Endodermal cell (in vitro differentiated cells): ENCODE results near the gene ODF4. TPM values are rescaled to one million over a fixed set of nuclear protein-coding genes. Genes with fewer than 3 reads are reported as not detected.

ENCODE experiments used
- DNase-seq: peaks from one replicate; pipeline ENCODE4 v3.0.0-alpha.2; 2017
- H3K27ac ChIP-seq: 2 replicates; pipeline ENCODE4 v1.5.1; 2013; ENCODE audit warnings: mild to moderate bottlenecking, low read depth, low read length, moderate library complexity
- H3K27me3 ChIP-seq: 2 replicates; pipeline ENCODE4 v1.6.1; 2013; ENCODE audit warnings: mild to moderate bottlenecking, low read length, moderate library complexity; ENCODE audit not compliant: insufficient read depth, control insufficient read depth, poor library complexity, severe bottlenecking
- H3K36me3 ChIP-seq: 2 replicates; pipeline ENCODE4 v1.7.0; 2013; ENCODE audit warnings: mild to moderate bottlenecking, low read length, moderate library complexity; ENCODE audit not compliant: control insufficient read depth, insufficient read depth
- H3K4me1 ChIP-seq: one replicate; pipeline ENCODE4 v1.7.0; 2013; ENCODE audit warnings: low read length; ENCODE audit not compliant: control insufficient read depth, insufficient read depth
- H3K4me3 ChIP-seq: 2 replicates; pipeline ENCODE4 v1.5.1; 2013; ENCODE audit warnings: mild to moderate bottlenecking, low read length, moderate library complexity
- H3K9ac ChIP-seq: 2 replicates; pipeline ENCODE4 v1.6.1; 2013; ENCODE audit warnings: mild to moderate bottlenecking, low read length, moderate library complexity; ENCODE audit not compliant: poor library complexity, severe bottlenecking; ENCODE audit errors: extremely low read depth
- H3K9me3 ChIP-seq: 2 replicates; pipeline ENCODE4 v1.6.1; 2013; ENCODE audit warnings: mild to moderate bottlenecking, low read length, moderate library complexity; ENCODE audit not compliant: control insufficient read depth
- H3K27ac Mint-ChIP-seq: 2 replicates; pipeline ENCODE4 v1.8.0; 2020; ENCODE audit warnings: mixed read lengths
- H3K27me3 Mint-ChIP-seq: 2 replicates; pipeline ENCODE4 v1.8.0; 2021; ENCODE audit warnings: mild to moderate bottlenecking, mixed read lengths; ENCODE audit not compliant: insufficient read depth
- H3K36me3 Mint-ChIP-seq: 2 replicates; pipeline ENCODE4 v1.8.0; 2020; ENCODE audit warnings: low read depth, mixed read lengths
- H3K4me1 Mint-ChIP-seq: 2 replicates; pipeline ENCODE4 v1.8.0; 2020; ENCODE audit warnings: mixed read lengths
- H3K4me3 Mint-ChIP-seq: 2 replicates; pipeline ENCODE4 v1.8.0; 2020; ENCODE audit warnings: mild to moderate bottlenecking, moderate library complexity, mixed read lengths
- H3K9me3 Mint-ChIP-seq: 2 replicates; pipeline ENCODE4 v1.8.0; 2020; ENCODE audit warnings: mild to moderate bottlenecking, mixed read lengths
- WGBS, 2 experiments: methylation state at CpG; one replicate each; pipeline versions ENCODE4 v1.1.5 to v1.1.7; 2013; ENCODE audit warnings: missing lambda C conversion rate in 2 of 2, mixed read lengths in 1 of 2; ENCODE audit not compliant: insufficient coverage in 1 of 2, insufficient read length in 1 of 2; 5-methylcytosine and 5-hydroxymethylcytosine counted together
- total RNA-seq, 2 donors: library from RNA; stranded (reverse); fragmentation: NEBNext Ultra II Directional in 1 of 2; extraction: Animal tissue kit (Norgen Biotek cat#: 25700) in 1 of 2; gene quantifications; 2 replicates in 1 of 2; 3 replicates in 1 of 2; pipeline ENCODE4 v1.2.1, GENCODE V29; 2021
- TF ChIP-seq, protein P1 (sequence below): fragments of 200-600 bp; sonication (generic); conservative IDR thresholded peaks from 2 replicates; pipeline ENCODE4 v1.5.0; 2021; ENCODE audit warnings: antibody characterized with exemption, mild to moderate bottlenecking

ODF4 gene
- total RNA-seq, 2 donors from 2014 or later, result not detected

- no peak overlapping the region for H3K27ac Mint-ChIP-seq
- H3K27me3 Mint-ChIP-seq, result peaks cover 8% of the 10 kb centered on the region
- H3K9me3 ChIP-seq, result no peaks in the 10 kb centered on the region
- no peak overlapping the region for H3K9ac ChIP-seq
- DNase-seq, result peak; percentile 88
- 0 to 5% methylated on average over 3 to 6 of the region's 8 CpGs for WGBS, 2 experiments
- TF ChIP-seq, protein P1, sequence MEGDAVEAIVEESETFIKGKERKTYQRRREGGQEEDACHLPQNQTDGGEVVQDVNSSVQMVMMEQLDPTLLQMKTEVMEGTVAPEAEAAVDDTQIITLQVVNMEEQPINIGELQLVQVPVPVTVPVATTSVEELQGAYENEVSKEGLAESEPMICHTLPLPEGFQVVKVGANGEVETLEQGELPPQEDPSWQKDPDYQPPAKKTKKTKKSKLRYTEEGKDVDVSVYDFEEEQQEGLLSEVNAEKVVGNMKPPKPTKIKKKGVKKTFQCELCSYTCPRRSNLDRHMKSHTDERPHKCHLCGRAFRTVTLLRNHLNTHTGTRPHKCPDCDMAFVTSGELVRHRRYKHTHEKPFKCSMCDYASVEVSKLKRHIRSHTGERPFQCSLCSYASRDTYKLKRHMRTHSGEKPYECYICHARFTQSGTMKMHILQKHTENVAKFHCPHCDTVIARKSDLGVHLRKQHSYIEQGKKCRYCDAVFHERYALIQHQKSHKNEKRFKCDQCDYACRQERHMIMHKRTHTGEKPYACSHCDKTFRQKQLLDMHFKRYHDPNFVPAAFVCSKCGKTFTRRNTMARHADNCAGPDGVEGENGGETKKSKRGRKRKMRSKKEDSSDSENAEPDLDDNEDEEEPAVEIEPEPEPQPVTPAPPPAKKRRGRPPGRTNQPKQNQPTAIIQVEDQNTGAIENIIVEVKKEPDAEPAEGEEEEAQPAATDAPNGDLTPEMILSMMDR, result peak; percentile 85
- H3K27me3 ChIP-seq, result no peaks in the 10 kb centered on the region
- H3K4me1 ChIP-seq, result no peaks in the 10 kb centered on the region
- no peak overlapping the region for H3K4me3 ChIP-seq
- no peak overlapping the region for H3K27ac ChIP-seq
- no peaks in the 10 kb centered on the region for H3K9me3 Mint-ChIP-seq
- H3K4me1 Mint-ChIP-seq, result no peaks in the 10 kb centered on the region
- no peaks in the 10 kb centered on the region for H3K36me3 ChIP-seq
- H3K4me3 Mint-ChIP-seq, result no peak overlapping the region
- H3K36me3 Mint-ChIP-seq, result no peaks in the 10 kb centered on the region
Observed at GRCh38 chr17:8300627-8301242, 38.9 kb upstream of the ODF4 start.

DNA sequence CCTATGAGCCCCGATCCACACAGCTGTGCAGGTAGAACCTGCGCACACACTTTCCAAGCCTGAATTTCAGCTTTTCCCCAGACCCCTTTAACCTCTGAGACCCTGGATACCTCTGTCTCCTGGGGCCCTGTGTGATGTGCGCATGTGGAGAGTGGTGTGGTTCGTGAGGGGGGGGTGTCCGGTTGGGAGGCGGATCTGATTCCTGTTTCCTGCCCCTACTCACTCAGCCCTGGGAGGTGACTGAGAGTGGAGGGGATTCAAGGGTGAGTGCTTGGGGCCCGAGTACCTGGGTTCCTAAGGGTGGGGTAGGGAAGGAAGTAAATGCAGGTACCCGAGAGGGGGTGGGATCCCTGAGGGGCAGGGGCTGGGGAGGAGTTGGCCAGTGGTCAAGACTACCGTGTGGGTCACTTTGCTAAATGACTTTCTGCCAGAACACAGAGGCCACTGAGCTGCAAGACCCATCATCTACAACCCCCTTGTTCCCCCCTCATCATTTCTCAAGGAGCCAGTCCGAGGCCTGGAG lies 29.0 kb upstream of the ODF4 start:
- Mint-ChIP-seq H3K9me3 (no peaks in the 10 kb centered on the region), H3K4me3 (peak overlapping the region; percentile 52), H3K27ac (no peak overlapping the region), H3K4me1 (peaks cover 44% of the 10 kb centered on the region), H3K36me3 (no peaks in the 10 kb centered on the region), H3K27me3 (peaks cover 11% of the 10 kb centered on the region)
- Histone ChIP-seq H3K9me3 (no peaks in the 10 kb centered on the region), H3K27me3 (peaks cover 10% of the 10 kb centered on the region), H3K9ac (no peak overlapping the region), H3K4me3 (peak overlapping the region; percentile 69), H3K4me1 (peaks cover 9% of the 10 kb centered on the region), H3K36me3 (no peaks in the 10 kb centered on the region), H3K27ac (no peak overlapping the region)
- TF ChIP-seq, protein P1, result no peak
- 75 to 100% methylated on average over 2 to 8 of the region's 10 CpGs for WGBS, 2 experiments
- no peak for DNase-seq

DNA sequence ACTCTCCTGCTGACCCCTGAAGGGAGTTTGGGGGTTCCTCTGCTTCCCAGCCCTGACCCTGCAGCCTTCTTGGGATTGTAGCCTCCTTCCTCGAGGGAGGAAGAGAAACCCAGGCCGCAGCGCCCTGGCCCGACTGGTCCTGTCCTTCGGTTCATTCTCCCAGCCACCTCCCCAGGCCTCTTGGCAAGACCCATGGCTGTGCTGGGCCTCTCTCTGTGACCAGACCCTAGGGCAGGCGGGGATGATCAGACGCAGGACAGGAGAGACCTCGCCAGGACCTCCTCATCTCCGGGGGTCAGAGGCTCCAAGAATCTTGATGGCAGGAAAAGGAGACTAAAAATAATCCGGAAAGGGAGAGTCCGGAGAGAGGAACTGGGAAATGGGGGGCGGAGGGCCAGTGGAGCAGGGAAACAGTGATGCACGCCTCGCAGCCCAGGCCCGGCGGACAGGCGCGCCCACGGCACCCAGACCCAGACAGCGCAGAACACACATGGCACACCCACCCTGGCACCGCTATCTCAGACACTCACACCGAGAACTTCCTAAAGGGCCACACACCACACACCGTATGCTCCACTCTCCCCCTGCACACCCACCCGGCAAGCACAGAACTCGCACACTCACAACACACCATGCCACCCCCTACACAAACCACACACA lies 28.4 kb upstream of the ODF4 start:
- Mint-ChIP-seq H3K36me3 (no peaks in the 10 kb centered on the region), H3K4me3 (no peak overlapping the region), H3K27ac (no peak overlapping the region)

More for the DNA sequence above, 28.4 kb upstream of the ODF4 start:
- H3K9ac ChIP-seq, result no peak overlapping the region
- WGBS, 2 experiments, result 93 to 97% methylated on average over 9 to 25 of the region's 25 CpGs
- no peak overlapping the region for H3K27ac ChIP-seq
- peak; percentile 62 for DNase-seq
- Mint-ChIP-seq H3K9me3 (no peaks in the 10 kb centered on the region), H3K4me1 (peaks cover 49% of the 10 kb centered on the region), H3K27me3 (peaks cover 17% of the 10 kb centered on the region)
- no peaks in the 10 kb centered on the region for H3K36me3 ChIP-seq
- H3K4me1 ChIP-seq, result peaks cover 9% of the 10 kb centered on the region
- H3K9me3 ChIP-seq, result no peaks in the 10 kb centered on the region
- H3K4me3 ChIP-seq, result no peak overlapping the region
- H3K27me3 ChIP-seq, result peaks cover 16% of the 10 kb centered on the region
- TF ChIP-seq, protein P1, result no peak
